ENCODE data around the gene ITPRIP. TPM values are rescaled to one million over a fixed set of nuclear protein-coding genes. Genes with fewer than 3 reads are reported as not detected.

ITPRIP gene
- total and polyA plus RNA-seq, 3 experiments from 2014 or later: 12.8 to 23.1 (median 13.1) TPM

DNA sequence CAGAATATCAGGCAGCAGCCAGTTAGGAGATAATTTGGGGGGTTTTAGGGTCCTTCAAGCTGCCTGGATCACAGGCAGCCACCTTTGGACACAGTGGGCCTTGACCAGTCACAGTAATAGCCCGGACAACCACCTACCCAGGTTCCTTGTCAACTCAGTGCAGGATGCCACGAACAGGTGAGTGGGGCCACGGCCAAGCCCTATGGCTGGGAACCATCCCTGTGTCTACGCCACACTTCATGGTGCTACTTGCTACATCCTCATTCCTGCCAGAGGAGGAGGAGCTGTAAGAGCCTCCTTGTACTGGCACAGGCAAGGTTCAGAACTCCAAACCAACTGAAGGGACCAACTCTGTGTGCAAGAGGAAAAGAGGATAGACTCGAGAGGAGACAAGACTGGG, 19.9 kb downstream of the ITPRIP start:
- H3K4me1 ChIP-seq (ENCODE audit: insufficient read depth, low read length): peaks cover 54% of the 10 kb centered on the region
- no peaks in the 10 kb centered on the region for H3K27me3 ChIP-seq (ENCODE audit: insufficient read depth, low read length, poor library complexity, severe bottlenecking)
- H3K27me3 Mint-ChIP-seq: peaks cover 0 to 2% of the 10 kb centered on the region in 2 donors
- no peak overlapping the region for H3K4me3 Mint-ChIP-seq
- H3K36me3 Mint-ChIP-seq: peaks cover 0 to 46% (median 1%) of the 10 kb centered on the region in 3 donors
- ChIA-PET POLR2A (no interaction called here), CTCF (interaction anchor here (1.1 to 1.5 kb wide), 3 partner anchors 20 to 35 kb away, joined by 3 to 4 read pairs (median 4); partner anchors contain the start of genes CFAP58 and ITPRIP)
- H3K4me3 ChIP-seq (ENCODE audit: low read length): no peak overlapping the region
- H3K27ac Mint-ChIP-seq: peak overlapping the region in 2 of 8 donors; percentile 41 to 71
- peaks cover 17% of the 10 kb centered on the region for H3K36me3 ChIP-seq (ENCODE audit: insufficient read depth, low read length)
- H3K4me1 Mint-ChIP-seq: peaks cover 51 to 59% (median 58%) of the 10 kb centered on the region in 3 donors
- no peak overlapping the region for H3K27ac ChIP-seq (ENCODE audit: low read depth, low read length)
- no peaks in the 10 kb centered on the region for H3K9me3 ChIP-seq (ENCODE audit: low read length)
- H3K9me3 Mint-ChIP-seq: no peaks in the 10 kb centered on the region
- no peak for DNase-seq

DNA sequence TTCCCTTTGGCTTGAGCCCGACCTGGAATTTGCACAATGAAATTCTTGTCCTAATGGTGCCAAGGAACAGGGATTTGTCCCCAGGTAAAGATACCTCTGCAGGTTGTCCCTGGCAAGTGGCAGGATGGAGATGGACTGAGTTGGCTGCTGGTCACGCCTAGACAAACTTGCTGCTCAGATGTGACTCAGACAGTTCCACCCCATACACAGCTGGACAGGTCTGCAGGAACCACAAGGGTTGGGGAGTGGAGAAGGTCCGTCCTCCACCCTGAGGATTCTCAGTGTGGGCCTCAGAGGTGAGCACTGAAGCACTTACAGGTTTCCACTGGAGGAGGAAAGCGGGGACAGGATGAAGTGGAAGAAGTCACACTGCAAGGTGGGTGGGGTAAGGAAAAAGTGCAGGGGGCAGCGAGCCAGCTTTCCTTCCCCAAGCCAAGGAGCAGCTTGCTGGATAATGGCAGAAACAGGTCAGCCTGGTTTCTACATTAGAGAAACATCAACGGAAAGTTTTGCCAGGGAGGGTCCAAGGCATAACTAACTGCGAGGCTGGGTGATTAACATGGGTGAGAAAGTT, 20.5 kb downstream of the ITPRIP start:
- CTCF ChIA-PET: interaction anchor here (1.1 to 1.5 kb wide), 2 partner anchors 20 to 27 kb away, joined by 3 to 4 read pairs; partner anchors contain the start of gene ITPRIP
- H3K27ac ChIP-seq (ENCODE audit: low read depth, low read length): no peak overlapping the region
- no peak overlapping the region for H3K4me3 ChIP-seq (ENCODE audit: low read length)
- no peaks in the 10 kb centered on the region for H3K9me3 ChIP-seq (ENCODE audit: low read length)
- H3K4me1 Mint-ChIP-seq: peaks cover 46 to 59% (median 53%) of the 10 kb centered on the region in 3 donors
- no peaks in the 10 kb centered on the region for H3K9me3 Mint-ChIP-seq
- H3K36me3 Mint-ChIP-seq: peaks cover 0 to 51% (median 4%) of the 10 kb centered on the region in 3 donors
- peaks cover 0 to 2% of the 10 kb centered on the region in 2 donors for H3K27me3 Mint-ChIP-seq
- peak overlapping the region in 3 of 8 donors; percentile 60 to 71 (median 60) for H3K27ac Mint-ChIP-seq
- H3K4me1 ChIP-seq (ENCODE audit: insufficient read depth, low read length): peaks cover 49% of the 10 kb centered on the region
- POLR2A ChIA-PET: no interaction called here
- H3K36me3 ChIP-seq (ENCODE audit: insufficient read depth, low read length): peaks cover 22% of the 10 kb centered on the region
- DNase-seq: no peak
- H3K27me3 ChIP-seq (ENCODE audit: insufficient read depth, low read length, poor library complexity, severe bottlenecking): no peaks in the 10 kb centered on the region
- no peak overlapping the region for H3K4me3 Mint-ChIP-seq

GRCh38 chr10:104317269-104317710, 21.0 kb downstream of the ITPRIP start:
- Histone ChIP-seq H3K27ac (ENCODE audit: low read depth, low read length) (no peak overlapping the region), H3K4me1 (ENCODE audit: insufficient read depth, low read length) (peaks cover 44% of the 10 kb centered on the region), H3K9me3 (ENCODE audit: low read length) (no peaks in the 10 kb centered on the region), H3K4me3 (ENCODE audit: low read length) (no peak overlapping the region), H3K27me3 (ENCODE audit: insufficient read depth, low read length, poor library complexity, severe bottlenecking) (no peaks in the 10 kb centered on the region), H3K36me3 (ENCODE audit: insufficient read depth, low read length) (peaks cover 28% of the 10 kb centered on the region)
- CTCF ChIA-PET: interaction anchor here (1.1 to 1.5 kb wide), 3 partner anchors 21 to 27 kb away, joined by 3 to 4 read pairs (median 3); partner anchors contain the start of gene ITPRIP
- POLR2A ChIA-PET: no interaction called here
- peaks cover 0 to 2% of the 10 kb centered on the region in 2 donors for H3K27me3 Mint-ChIP-seq
- no peak for DNase-seq
- H3K4me3 Mint-ChIP-seq: no peak overlapping the region
- H3K27ac Mint-ChIP-seq: peak overlapping the region in 4 of 8 donors; percentile 29 to 60 (median 42)
- peaks cover 0 to 56% (median 6%) of the 10 kb centered on the region in 3 donors for H3K36me3 Mint-ChIP-seq
- peaks cover 42 to 54% (median 48%) of the 10 kb centered on the region in 3 donors for H3K4me1 Mint-ChIP-seq
- H3K9me3 Mint-ChIP-seq: no peaks in the 10 kb centered on the region

- CTCF ChIA-PET: interaction anchor here (1.3 kb wide), 1 partner anchor 25 kb away, joined by 3 read pairs; no protein-coding TSS in a partner anchor
Measured at GRCh38 chr10:104316321-104317099, 21.8 kb downstream of the ITPRIP start.

DNA sequence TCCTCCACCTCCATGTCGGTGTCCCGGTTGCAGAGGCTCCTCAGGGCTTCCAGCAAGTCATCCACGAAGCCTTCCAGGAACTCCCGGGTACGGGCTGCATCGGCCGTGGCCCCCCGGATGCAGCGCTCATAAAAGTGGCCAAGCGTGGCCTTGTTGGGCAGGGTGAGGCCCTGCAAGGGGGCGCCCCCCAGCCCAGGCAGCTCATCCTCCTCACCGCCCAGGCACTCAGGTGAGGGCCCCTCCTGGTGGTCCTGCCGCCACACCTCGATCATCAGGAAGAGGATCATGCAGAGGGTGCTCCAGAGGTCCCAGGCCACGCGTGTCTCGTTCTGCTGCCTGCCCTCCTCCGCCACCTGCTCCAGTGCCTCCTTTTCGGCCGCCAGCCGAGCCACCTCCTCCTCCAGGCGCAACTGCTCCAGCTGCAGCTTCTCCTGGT, 22.8 kb downstream of the ITPRIP start:
- H3K36me3 ChIP-seq (ENCODE audit: insufficient read depth, low read length): peaks cover 28% of the 10 kb centered on the region
- no peak overlapping the region for H3K27ac Mint-ChIP-seq
- H3K36me3 Mint-ChIP-seq: peaks cover 0 to 65% (median 10%) of the 10 kb centered on the region in 3 donors

More at GRCh38 chr10:104316321-104317099, 21.8 kb downstream of the ITPRIP start:
- Mint-ChIP-seq H3K4me1 (peaks cover 36 to 49% (median 40%) of the 10 kb centered on the region in 3 donors), H3K36me3 (peaks cover 0 to 61% (median 10%) of the 10 kb centered on the region in 3 donors), H3K4me3 (no peak overlapping the region), H3K27ac (peak overlapping the region in 1 of 8 donors; percentile 60), H3K9me3 (no peaks in the 10 kb centered on the region), H3K27me3 (peaks cover 0 to 1% of the 10 kb centered on the region in 2 donors)
- POLR2A ChIA-PET: no interaction called here
- no peaks in the 10 kb centered on the region for H3K27me3 ChIP-seq (ENCODE audit: insufficient read depth, low read length, poor library complexity, severe bottlenecking)
- DNase-seq: no peak
- H3K27ac ChIP-seq (ENCODE audit: low read depth, low read length): no peak overlapping the region
- peaks cover 28% of the 10 kb centered on the region for H3K36me3 ChIP-seq (ENCODE audit: insufficient read depth, low read length)
- H3K9me3 ChIP-seq (ENCODE audit: low read length): no peaks in the 10 kb centered on the region
- no peak overlapping the region for H3K4me3 ChIP-seq (ENCODE audit: low read length)
- peaks cover 36% of the 10 kb centered on the region for H3K4me1 ChIP-seq (ENCODE audit: insufficient read depth, low read length)

DNA sequence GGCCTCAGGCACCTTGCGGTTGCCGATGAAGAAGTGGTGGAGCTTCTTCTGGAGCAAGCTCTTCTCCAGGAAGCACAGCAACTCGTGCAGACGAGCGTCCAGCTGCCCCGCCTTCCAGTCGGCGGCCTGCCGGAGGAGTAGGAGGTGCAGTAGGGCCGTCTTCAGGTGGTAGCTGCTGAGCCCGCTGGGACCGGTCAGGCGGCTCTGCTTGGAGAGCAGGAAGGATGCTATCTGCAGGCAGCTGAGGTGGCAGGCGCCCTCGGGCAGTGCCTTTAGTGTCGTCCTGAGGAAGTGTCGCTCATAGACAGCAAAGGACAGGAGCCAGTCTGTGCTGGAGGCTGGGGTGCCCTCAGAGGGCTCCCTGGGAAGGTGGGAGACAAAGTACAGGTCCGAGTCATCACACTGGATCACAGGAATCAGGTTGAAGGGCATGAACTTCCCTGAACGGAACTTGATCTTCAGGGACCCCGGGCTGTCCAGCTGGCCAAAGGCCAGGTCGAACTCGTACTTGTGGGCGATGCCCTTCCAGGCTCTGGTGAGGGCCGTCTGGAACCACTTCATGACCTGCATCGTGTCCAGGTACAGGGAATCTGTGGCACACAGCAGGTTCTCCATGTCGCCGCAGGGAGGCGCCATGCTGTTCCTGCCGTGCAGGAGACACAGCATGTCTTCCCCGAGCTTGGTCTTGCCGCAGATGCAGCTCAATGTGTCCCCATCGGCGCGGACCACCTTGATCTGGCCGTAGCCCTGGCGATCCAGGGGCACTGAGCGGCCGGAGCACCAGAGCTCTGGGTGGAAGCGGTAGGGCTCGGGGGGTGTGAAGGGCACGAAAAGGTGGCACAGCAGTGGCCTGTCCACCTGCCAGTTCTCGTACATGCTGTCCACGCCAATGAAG, 23.4 kb downstream of the ITPRIP start:
- no peaks in the 10 kb centered on the region for H3K9me3 ChIP-seq (ENCODE audit: low read length)
- Mint-ChIP-seq H3K27me3 (no peaks in the 10 kb centered on the region), H3K27ac (peak overlapping the region in 1 of 8 donors; percentile 48), H3K9me3 (no peaks in the 10 kb centered on the region), H3K36me3 (peaks cover 0 to 65% (median 11%) of the 10 kb centered on the region in 3 donors), H3K4me1 (peaks cover 31 to 41% (median 38%) of the 10 kb centered on the region in 3 donors), H3K4me3 (no peak overlapping the region)
- H3K4me3 ChIP-seq (ENCODE audit: low read length): no peak overlapping the region
- peaks cover 28% of the 10 kb centered on the region for H3K36me3 ChIP-seq (ENCODE audit: insufficient read depth, low read length)
- ChIA-PET POLR2A (no interaction called here), CTCF (interaction anchor here (1.0 to 1.2 kb wide), 4 partner anchors 9 to 41 kb away, joined by 3 to 6 read pairs (median 4); partner anchors contain the start of gene CFAP58)
- DNase-seq: no peak
- no peak overlapping the region for H3K27ac ChIP-seq (ENCODE audit: low read depth, low read length)
- H3K27me3 ChIP-seq (ENCODE audit: insufficient read depth, low read length, poor library complexity, severe bottlenecking): no peaks in the 10 kb centered on the region
- H3K4me1 ChIP-seq (ENCODE audit: insufficient read depth, low read length): peaks cover 30% of the 10 kb centered on the region

More for the DNA sequence above, 22.8 kb downstream of the ITPRIP start:
- no peak overlapping the region for H3K4me3 ChIP-seq (ENCODE audit: low read length)
- Mint-ChIP-seq H3K27me3 (no peaks in the 10 kb centered on the region), H3K9me3 (no peaks in the 10 kb centered on the region), H3K4me1 (peaks cover 29 to 41% (median 38%) of the 10 kb centered on the region in 3 donors), H3K4me3 (no peak overlapping the region)
- peaks cover 28% of the 10 kb centered on the region for H3K4me1 ChIP-seq (ENCODE audit: insufficient read depth, low read length)
- H3K27me3 ChIP-seq (ENCODE audit: insufficient read depth, low read length, poor library complexity, severe bottlenecking): no peaks in the 10 kb centered on the region
- CTCF ChIA-PET: no interaction called here
- H3K9me3 ChIP-seq (ENCODE audit: low read length): no peaks in the 10 kb centered on the region
- POLR2A ChIA-PET: no interaction called here
- no peak overlapping the region for H3K27ac ChIP-seq (ENCODE audit: low read depth, low read length)
- DNase-seq: no peak

- peaks cover 28% of the 10 kb centered on the region for H3K36me3 ChIP-seq (ENCODE audit: insufficient read depth, low read length)
- Mint-ChIP-seq H3K27me3 (no peaks in the 10 kb centered on the region), H3K4me1 (peaks cover 36 to 53% (median 48%) of the 10 kb centered on the region in 3 donors), H3K4me3 (no peak overlapping the region), H3K36me3 (peaks cover 0 to 47% (median 11%) of the 10 kb centered on the region in 3 donors), H3K9me3 (no peaks in the 10 kb centered on the region), H3K27ac (no peak overlapping the region)
- POLR2A ChIA-PET: no interaction called here
- no peak for DNase-seq
- H3K27me3 ChIP-seq (ENCODE audit: insufficient read depth, low read length, poor library complexity, severe bottlenecking): no peaks in the 10 kb centered on the region
- peaks cover 43% of the 10 kb centered on the region for H3K4me1 ChIP-seq (ENCODE audit: insufficient read depth, low read length)
- H3K4me3 ChIP-seq (ENCODE audit: low read length): no peak overlapping the region
- CTCF ChIA-PET: interaction anchor here (1.0 to 3.5 kb wide), 4 partner anchors 20 to 42 kb away, joined by 3 to 14 read pairs (median 8); partner anchors contain the start of genes CFAP58 and ITPRIP
- no peaks in the 10 kb centered on the region for H3K9me3 ChIP-seq (ENCODE audit: low read length)
- H3K27ac ChIP-seq (ENCODE audit: low read depth, low read length): no peak overlapping the region
Measured at GRCh38 chr10:104311184-104311720, 27.0 kb downstream of the ITPRIP start.
